ENCODE measurements around the gene MED13L.

DNA sequence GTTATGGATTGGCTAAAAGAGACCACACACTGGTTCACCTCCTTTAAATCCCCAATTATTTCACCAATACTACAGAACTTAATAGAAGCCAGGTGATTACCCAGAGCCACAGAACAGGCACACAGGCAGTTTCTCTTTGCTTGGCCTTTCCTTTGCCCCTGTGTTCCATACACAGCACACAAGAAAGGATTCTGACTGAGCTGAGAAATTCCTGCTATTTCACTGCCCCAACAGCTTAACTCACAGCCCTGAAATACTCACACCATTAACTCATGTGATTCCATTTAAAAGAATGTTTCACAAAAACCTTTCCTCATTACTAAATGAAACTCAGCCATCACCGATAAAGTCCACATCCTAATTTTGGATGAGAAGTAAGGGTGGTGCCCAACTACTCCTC lies 133.6 kb downstream of the MED13L start:
- TF ChIP-seq ELF1 (IDR thresholded peaks at IDR 0.05) (no peak), POLR2AphosphoS5 (IDR thresholded peaks at IDR 0.05; ENCODE audit: low read depth, low read length) (no peak), FOXJ3 (CRISPR knock-in tag; IDR thresholded peaks at IDR 0.05) (no peak), SMC3 (IDR thresholded peaks at IDR 0.05; ENCODE audit: low read depth, low read length) (no peak), YY1 (IDR thresholded peaks at IDR 0.05; ENCODE audit: low read depth) (no peak)
- TF ChIP-seq, protein P1, sequence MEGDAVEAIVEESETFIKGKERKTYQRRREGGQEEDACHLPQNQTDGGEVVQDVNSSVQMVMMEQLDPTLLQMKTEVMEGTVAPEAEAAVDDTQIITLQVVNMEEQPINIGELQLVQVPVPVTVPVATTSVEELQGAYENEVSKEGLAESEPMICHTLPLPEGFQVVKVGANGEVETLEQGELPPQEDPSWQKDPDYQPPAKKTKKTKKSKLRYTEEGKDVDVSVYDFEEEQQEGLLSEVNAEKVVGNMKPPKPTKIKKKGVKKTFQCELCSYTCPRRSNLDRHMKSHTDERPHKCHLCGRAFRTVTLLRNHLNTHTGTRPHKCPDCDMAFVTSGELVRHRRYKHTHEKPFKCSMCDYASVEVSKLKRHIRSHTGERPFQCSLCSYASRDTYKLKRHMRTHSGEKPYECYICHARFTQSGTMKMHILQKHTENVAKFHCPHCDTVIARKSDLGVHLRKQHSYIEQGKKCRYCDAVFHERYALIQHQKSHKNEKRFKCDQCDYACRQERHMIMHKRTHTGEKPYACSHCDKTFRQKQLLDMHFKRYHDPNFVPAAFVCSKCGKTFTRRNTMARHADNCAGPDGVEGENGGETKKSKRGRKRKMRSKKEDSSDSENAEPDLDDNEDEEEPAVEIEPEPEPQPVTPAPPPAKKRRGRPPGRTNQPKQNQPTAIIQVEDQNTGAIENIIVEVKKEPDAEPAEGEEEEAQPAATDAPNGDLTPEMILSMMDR (IDR thresholded peaks at IDR 0.05), result no peak

Data from SK-N-SH (cell line).